ENCODE data around the gene SLC39A1. TPM values are rescaled to one million over a fixed set of nuclear protein-coding genes. Genes with fewer than 3 reads are reported as not detected.
A peak's percentile ranks its signal among the peaks of the same experiment; 100 is the strongest.

Gene SLC39A1
- total RNA-seq, 2 experiments from 2014 or later, result 6.4 to 6.9 TPM

DNA sequence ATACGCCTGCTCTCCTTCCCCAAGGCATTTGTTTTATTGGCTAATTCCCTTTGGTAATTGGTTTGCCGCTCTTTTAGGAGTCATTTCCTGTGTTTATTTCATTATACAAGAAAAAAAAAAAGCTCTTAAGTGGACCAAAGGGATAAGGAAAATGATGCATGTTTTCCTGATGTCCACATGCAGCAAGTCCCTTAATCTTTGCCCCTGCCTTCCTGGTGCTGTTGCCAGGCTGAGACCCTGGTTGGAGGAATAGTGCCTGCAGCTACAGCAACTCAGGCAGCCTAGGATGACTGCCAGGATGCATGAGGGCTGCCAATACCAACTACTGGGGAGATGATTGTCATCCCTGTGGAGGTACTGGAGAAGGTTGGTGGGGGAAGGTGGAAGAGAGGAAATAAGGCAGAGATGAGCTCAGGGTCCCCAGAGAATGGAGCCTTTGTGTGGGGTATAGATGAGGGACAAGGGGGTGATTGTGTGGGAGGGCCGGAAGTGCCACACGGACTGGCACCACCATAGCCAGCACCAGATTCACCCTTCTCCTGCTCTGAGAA lies 34.5 kb downstream of the SLC39A1 start:
- H3K27me3 Mint-ChIP-seq, result no peaks in the 10 kb centered on the region
- H3K9me3 Mint-ChIP-seq, result no peaks in the 10 kb centered on the region
- Histone ChIP-seq H3K27me3 (ENCODE audit: control insufficient read depth in 1 of 2, insufficient read depth in 2 of 2, low read length in 2 of 2) (no peaks in the 10 kb centered on the region), H3K9me3 (ENCODE audit: control insufficient read depth in 1 of 2, insufficient read depth in 1 of 2, low read length in 2 of 2) (no peaks in the 10 kb centered on the region), H3K36me3 (ENCODE audit: insufficient read depth, low read length) (peaks cover 42% of the 10 kb centered on the region), H3K4me1 (ENCODE audit: insufficient read depth, low read length) (peaks cover 8% of the 10 kb centered on the region), H3K4me3 (ENCODE audit: low read length) (no peak overlapping the region), H3K27ac (ENCODE audit: low read depth in 1 of 2, low read length in 2 of 2) (peak overlapping the region in 1 of 2 donors; percentile 10)
- H3K27ac Mint-ChIP-seq, result peak overlapping the region; percentile 54
- intact Hi-C loops (cut with DNase I, micrococcal nuclease), result loop anchor here in 1 of 2 experiments (10.0 kb wide), 2 partner anchors 254 to 296 kb away; partner anchors contain the start of genes ILF2, NPR1 and UBAP2L
- peaks cover 12% of the 10 kb centered on the region for H3K4me1 Mint-ChIP-seq (ENCODE audit: low read depth)
- POLR2A ChIA-PET, result interaction anchor here (1.0 to 2.3 kb wide), 4 partner anchors 17 to 130 kb away, joined by 3 to 12 read pairs (median 3); partner anchors contain the start of genes CRTC2 and DENND4B
- ATAC-seq (ENCODE audit: poor library complexity) (no peak), DNase-seq (no peak)
- no peak for TF ChIP-seq CTCF (IDR thresholded peaks at IDR 0.05)
- CTCF ChIA-PET, result no interaction called here
- H3K36me3 Mint-ChIP-seq (ENCODE audit: low read depth), result peaks cover 27% of the 10 kb centered on the region
- no peak overlapping the region for H3K4me3 Mint-ChIP-seq

- CTCF ChIA-PET, result no interaction called here
- intact Hi-C loops (cut with DNase I, micrococcal nuclease), result loop anchor here in 1 of 2 experiments (10.0 kb wide), 2 partner anchors 253 to 297 kb away; partner anchors contain the start of genes ILF2, NPR1 and UBAP2L
- Histone ChIP-seq H3K4me1 (ENCODE audit: insufficient read depth, low read length) (peaks cover 13% of the 10 kb centered on the region), H3K4me3 (ENCODE audit: low read length) (no peak overlapping the region), H3K27me3 (ENCODE audit: control insufficient read depth in 1 of 2, insufficient read depth in 2 of 2, low read length in 2 of 2) (no peaks in the 10 kb centered on the region), H3K27ac (ENCODE audit: low read depth in 1 of 2, low read length in 2 of 2) (no peak overlapping the region), H3K9me3 (ENCODE audit: control insufficient read depth in 1 of 2, insufficient read depth in 1 of 2, low read length in 2 of 2) (no peaks in the 10 kb centered on the region), H3K36me3 (ENCODE audit: insufficient read depth, low read length) (peaks cover 36% of the 10 kb centered on the region)
- no peak for TF ChIP-seq CTCF (IDR thresholded peaks at IDR 0.05)
- no peaks in the 10 kb centered on the region for H3K9me3 Mint-ChIP-seq
- DNase-seq, result no peak
- H3K4me3 Mint-ChIP-seq, result peak overlapping the region; percentile 20
- H3K4me1 Mint-ChIP-seq (ENCODE audit: low read depth), result peaks cover 18% of the 10 kb centered on the region
- peak overlapping the region; percentile 54 for H3K27ac Mint-ChIP-seq
- ATAC-seq (ENCODE audit: poor library complexity), result no peak
- H3K36me3 Mint-ChIP-seq (ENCODE audit: low read depth), result peaks cover 29% of the 10 kb centered on the region
- POLR2A ChIA-PET, result interaction anchor here (1.0 to 2.3 kb wide), 4 partner anchors 17 to 130 kb away, joined by 3 to 12 read pairs (median 4); partner anchors contain the start of genes CRTC2, DENND4B and JTB
- peaks cover under 1% of the 10 kb centered on the region for H3K27me3 Mint-ChIP-seq
Measured at GRCh38 chr1:153928245-153928644, 35.1 kb downstream of the SLC39A1 start.

DNA sequence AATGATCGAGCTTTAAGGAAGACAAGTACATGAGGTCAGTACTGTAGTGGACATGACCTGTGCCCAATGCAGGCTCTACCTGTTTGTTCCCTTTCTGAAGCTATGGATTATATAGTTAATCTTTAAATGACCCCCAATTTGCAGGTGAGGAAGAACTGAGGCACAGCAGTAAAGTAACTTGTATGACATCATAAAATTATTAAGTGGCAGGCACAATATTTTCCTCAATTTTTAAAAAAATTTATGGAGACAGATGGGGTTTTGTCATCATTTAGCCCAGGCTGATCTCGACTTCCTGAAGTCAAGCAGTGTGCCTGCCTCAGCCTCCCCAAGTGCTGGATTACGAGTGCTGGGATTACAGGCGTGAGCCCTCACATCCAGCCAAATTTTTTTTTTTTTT lies 36.9 kb downstream of the SLC39A1 start:
- intact Hi-C loops (cut with DNase I, micrococcal nuclease), result loop anchor here in 1 of 2 experiments (10.0 kb wide), 2 partner anchors 252 to 298 kb away; partner anchors contain the start of genes ILF2, NPR1 and UBAP2L
- no peak overlapping the region for H3K4me3 Mint-ChIP-seq
- peaks cover 31% of the 10 kb centered on the region for H3K36me3 Mint-ChIP-seq (ENCODE audit: low read depth)
- H3K9me3 ChIP-seq (ENCODE audit: control insufficient read depth in 1 of 2, insufficient read depth in 1 of 2, low read length in 2 of 2), result no peaks in the 10 kb centered on the region
- ChIA-PET POLR2A (interaction anchor here (0.7 to 1.6 kb wide), 3 partner anchors 19 to 51 kb away, joined by 3 to 4 read pairs (median 3); partner anchors contain the start of genes CRTC2 and JTB), CTCF (no interaction called here)
- peaks cover 33% of the 10 kb centered on the region for H3K4me1 Mint-ChIP-seq (ENCODE audit: low read depth)
- peaks cover 6% of the 10 kb centered on the region for H3K27me3 Mint-ChIP-seq
- no peak overlapping the region for H3K27ac ChIP-seq (ENCODE audit: low read depth in 1 of 2, low read length in 2 of 2)
- no peak overlapping the region for H3K4me3 ChIP-seq (ENCODE audit: low read length)
- DNase-seq (no peak), ATAC-seq (ENCODE audit: poor library complexity) (no peak)
- H3K27me3 ChIP-seq (ENCODE audit: control insufficient read depth in 1 of 2, insufficient read depth in 2 of 2, low read length in 2 of 2), result no peaks in the 10 kb centered on the region
- no peak overlapping the region for H3K27ac Mint-ChIP-seq
- peaks cover 21% of the 10 kb centered on the region for H3K36me3 ChIP-seq (ENCODE audit: insufficient read depth, low read length)
- no peaks in the 10 kb centered on the region for H3K9me3 Mint-ChIP-seq
- no peak for TF ChIP-seq CTCF (IDR thresholded peaks at IDR 0.05)
- H3K4me1 ChIP-seq (ENCODE audit: insufficient read depth, low read length), result peaks cover 21% of the 10 kb centered on the region
